Activated CD4-positive, alpha-beta T cell treated with anti-CD3 and anti-CD28 coated beads, Interleukin-2, amount 50 U/mL, for 1 hour (primary cell): Measurements from ENCODE around the gene ARHGAP26.

Source experiments
- DNase-seq: peaks from one replicate; pipeline ENCODE4 v3.0.0-alpha.2; 2020

The ARHGAP26 gene, protein sequence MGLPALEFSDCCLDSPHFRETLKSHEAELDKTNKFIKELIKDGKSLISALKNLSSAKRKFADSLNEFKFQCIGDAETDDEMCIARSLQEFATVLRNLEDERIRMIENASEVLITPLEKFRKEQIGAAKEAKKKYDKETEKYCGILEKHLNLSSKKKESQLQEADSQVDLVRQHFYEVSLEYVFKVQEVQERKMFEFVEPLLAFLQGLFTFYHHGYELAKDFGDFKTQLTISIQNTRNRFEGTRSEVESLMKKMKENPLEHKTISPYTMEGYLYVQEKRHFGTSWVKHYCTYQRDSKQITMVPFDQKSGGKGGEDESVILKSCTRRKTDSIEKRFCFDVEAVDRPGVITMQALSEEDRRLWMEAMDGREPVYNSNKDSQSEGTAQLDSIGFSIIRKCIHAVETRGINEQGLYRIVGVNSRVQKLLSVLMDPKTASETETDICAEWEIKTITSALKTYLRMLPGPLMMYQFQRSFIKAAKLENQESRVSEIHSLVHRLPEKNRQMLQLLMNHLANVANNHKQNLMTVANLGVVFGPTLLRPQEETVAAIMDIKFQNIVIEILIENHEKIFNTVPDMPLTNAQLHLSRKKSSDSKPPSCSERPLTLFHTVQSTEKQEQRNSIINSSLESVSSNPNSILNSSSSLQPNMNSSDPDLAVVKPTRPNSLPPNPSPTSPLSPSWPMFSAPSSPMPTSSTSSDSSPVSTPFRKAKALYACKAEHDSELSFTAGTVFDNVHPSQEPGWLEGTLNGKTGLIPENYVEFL

GRCh38 chr5:142769793-142770649, at the start of gene ARHGAP26:
ARHGAP26 (plus strand) TSS chr5:142770377; CDS start chr5:142770762, 385 bp downstream.
- DNase-seq = peak; percentile 90

DNA sequence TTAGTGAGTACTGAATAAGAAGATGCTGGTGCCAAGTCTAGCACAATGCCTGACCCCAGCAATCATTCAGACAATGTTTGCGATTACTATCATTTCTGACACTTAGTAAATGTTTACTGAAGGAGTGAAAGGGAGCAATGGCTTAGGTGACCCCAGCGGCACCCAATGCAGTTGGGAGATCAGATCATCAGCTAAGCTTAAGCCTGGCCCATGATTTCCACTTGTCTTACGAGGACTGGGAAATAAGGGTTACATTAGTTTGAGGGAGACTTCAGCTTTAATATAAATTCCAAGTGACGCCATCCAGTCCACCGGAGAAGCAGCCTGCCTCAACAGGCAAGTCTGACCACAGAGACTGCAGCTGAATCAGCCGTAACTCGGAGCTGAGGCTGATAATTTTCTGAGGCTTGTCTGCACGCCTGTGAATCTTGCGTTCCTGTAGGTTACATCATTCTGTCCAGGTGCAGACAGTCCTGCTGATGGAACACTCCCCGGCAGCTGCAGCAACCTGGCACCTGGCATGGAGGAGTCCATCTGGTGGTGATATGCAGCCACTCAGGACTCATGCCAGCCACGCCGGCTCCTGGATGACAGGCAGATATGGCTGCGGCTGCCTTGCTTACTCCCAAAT, 49.4 kb upstream of the ARHGAP26 start:
- no peak for DNase-seq

DNA sequence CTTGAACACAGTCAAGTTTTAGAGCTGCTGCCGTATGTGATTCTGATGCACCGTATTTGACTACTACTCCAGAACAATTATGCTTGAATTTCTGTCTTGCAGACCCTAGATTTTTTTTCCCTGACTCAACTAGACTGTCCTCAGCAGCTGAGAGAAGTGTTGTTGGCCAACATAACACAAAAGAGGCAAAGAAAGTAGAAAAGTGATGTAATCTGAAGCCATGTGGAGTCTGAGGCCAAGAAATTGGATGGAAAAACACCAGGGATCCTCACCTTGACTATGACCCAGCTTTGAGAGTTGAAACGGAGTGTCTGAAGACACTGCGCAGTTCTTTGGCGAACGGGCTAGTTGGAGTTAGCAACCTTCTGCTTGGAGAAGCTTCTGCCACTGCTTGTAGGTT, 48.0 kb upstream of the ARHGAP26 start:
- DNase-seq = no peak

- no peak for DNase-seq
Measured at GRCh38 chr5:142722896-142723295, 47.3 kb upstream of the ARHGAP26 start.

DNA sequence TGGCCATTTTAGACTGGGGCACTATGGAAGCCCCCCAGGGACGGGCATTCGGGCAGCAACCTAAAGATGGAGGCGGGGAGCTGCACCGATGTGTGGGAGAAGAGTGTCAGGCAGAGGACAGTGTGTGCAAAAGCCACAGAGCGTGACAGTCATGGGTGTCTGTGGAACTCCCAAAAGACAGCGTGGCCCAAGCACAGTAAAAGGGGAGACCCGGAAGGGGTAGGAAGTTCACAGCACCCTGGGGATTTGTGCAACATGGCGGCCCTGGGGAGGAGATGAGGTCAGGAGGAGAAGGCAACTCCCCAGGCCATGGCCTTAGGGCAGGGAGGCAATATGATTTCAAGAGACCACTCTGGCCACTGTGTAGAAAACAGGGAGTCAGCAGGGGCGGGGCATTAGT, 45.4 kb upstream of the ARHGAP26 start:
- DNase-seq = no peak

- no peak for DNase-seq
Measured at GRCh38 chr5:142725231-142726187, 44.7 kb upstream of the ARHGAP26 start.

DNA sequence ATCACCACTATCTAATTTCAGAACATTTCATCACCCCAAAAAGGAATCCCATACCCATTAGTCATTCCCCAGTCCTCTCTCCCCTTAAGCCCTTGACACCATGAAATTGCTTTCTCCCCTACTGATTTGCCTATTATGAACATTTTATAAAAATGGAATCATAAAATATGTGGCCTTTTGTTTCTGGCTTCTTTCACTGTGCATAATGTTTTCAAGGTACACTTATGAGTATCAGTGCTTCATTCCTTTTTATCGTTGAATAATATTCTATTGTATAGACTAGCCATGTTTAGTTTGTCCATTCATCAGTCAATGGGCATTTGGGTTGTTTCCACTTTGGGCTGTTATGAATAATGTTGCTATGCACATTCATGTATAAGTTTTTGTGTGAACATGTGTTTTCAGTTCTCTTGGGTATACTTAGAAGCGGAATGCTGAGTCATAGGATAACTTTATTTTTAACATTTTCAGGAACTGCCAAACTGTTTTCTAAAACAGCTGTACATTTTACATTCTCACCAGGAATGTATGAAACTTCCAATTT, 43.9 kb upstream of the ARHGAP26 start:
- DNase-seq = no peak

- no peak for DNase-seq
Measured at GRCh38 chr5:142727735-142728047, 42.5 kb upstream of the ARHGAP26 start.

DNA sequence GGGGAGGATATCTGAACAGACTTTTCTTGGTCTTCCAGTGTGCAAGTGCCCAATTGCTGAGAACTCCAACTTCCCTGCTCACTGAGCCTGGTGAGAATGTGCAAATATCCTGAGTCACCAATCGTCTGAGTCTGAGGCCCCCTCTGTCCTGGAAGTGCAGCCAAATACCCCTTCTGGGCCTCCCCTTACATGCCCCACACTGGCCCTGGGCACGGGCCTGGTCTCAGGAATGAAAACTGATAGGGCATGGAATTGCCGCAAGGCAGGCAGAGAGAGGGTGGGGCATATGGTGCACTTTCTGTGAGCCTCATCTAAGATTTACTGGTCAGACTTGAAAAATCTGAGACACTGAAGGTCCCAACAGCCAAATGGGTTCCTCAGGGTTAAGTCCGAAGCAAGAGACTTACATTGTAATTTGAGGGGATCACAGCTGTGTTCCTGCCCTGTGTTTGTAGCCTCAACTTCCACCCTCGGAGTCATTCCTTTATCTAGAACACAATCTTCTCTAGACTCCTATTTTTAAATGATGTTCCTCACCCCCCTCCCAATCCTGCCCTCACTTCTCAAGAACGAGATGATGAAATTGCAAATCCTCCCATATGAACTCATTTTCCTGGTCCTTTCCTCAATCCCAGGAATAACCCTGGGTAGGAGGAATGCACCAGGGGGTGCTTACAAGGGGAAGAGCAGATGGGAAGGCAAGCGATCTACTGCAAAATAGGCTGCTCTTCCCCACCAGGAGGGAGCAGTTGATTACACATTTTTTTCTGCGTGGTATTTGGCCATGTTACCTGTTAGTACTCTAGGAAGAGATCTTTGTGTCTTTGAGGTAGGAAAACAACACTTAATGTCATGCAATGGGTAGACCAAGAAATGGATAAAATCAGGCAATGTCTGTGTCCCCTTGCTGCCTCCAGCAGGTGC, 34.6 kb upstream of the ARHGAP26 start:
- no peak for DNase-seq

GRCh38 chr5:142736247-142736632, 33.9 kb upstream of the ARHGAP26 start:
- DNase-seq = no peak

- DNase-seq = no peak
Measured at GRCh38 chr5:142737179-142737578, 33.0 kb upstream of the ARHGAP26 start.

DNA sequence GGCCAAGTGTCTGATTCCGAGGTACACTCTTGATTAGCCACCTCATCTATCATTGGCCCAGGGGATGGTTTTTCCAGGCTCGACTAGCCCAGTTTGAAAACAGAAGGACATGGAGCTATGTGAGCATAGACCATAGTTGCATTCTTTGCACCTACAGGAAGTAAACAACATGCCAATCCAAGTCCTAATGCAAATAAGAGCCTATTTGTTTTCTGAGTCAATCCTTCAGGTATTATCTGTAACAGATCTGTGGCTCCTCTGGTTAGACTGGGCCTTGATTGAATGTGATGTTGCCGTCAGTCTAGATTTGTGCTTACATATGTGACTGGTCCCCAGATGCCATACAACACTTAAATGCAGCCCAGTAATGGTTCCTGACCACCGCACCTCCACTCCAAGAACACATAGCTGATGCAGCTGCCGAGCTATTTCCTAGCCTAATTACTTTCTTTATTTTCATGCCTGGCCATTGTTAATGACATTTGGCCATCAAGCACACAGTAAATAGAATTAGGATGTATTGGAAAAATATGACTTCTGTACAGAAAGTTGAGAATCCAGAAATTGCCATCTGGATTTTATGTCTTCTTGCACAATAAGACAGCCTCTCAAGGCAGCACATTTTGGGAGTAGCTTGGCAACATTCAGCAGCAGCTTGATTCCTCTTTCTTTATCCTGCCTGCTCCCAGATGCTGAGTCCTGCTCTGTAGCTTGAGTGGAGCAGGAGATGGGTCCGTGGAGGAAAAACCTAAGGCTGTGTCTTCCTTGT, 29.5 kb upstream of the ARHGAP26 start:
- DNase-seq = no peak

GRCh38 chr5:142743592-142744441, 26.4 kb upstream of the ARHGAP26 start:
- no peak for DNase-seq

DNA sequence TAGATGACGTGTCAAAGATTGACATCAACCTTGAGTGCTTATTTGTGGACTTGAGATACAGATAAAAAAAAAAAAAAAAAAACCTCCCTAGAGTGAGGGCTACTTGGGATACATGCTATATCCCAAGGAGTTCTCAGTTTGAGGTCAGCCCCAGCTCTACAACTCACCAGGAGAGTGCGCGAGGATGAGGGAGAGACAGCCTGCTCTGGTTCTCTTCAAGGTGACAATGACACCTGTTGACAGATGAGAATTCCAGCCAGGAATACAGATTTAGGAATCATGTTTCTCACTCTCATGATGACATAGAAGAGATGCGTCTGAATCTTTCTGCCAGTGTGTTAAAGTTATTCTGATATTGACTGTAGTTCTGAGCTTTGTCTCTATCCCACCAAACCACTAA, 24.9 kb upstream of the ARHGAP26 start:
- DNase-seq = no peak

GRCh38 chr5:142746532-142747433, 23.4 kb upstream of the ARHGAP26 start:
- no peak for DNase-seq

- no peak for DNase-seq
Measured at GRCh38 chr5:142748132-142748531, 22.0 kb upstream of the ARHGAP26 start.

DNA sequence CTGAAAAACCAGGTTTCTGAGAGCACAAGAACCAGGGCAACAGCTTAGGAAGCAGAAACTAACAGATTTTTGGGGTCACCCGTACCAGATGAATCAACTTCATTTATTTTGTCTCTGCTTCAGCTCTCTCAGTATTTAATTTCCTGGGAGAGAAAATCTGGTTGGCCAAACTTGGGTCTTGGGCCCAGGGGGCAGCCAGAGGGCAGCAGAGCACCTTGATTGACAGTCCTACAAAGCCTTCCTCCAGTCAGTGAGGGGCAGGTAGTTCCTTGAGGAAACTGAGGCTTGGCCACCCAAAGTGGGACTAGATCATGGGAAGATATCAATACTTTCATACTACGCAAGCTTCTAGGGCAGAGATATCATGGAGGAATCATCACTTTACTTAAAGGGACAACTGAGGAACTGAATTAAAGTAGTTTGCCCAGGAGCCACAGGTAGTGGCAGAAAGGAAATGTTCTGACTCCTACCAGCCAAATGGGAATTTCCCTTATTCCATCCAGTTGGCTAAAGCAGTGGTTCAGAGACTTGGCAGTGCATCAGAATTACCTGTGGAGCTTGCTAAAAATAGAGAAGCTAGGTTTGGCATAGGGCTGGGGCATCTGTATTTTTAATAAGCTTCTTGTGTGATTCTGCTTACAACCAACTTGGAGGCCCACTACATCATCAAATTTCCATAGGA, 21.5 kb upstream of the ARHGAP26 start:
- DNase-seq = peak; percentile 47
